ACC112 (cell line): Measurements from ENCODE around the gene CD59.

Source experiments
- H2AFZ ChIP-seq: fragments of 200-600 bp; sonication (generic); one replicate; pipeline ENCODE4 v1.6.0; 2017; ENCODE audit warnings: antibody characterized with exemption, low read length; ENCODE audit not compliant: unreplicated experiment
- H3K27ac ChIP-seq: fragments of 200-600 bp; sonication (generic); 2 replicates; pipeline ENCODE4 v1.5.1; 2014; ENCODE audit warnings: low read depth, mild to moderate bottlenecking, antibody characterized with exemption, low read length, moderate library complexity
- H3K27me3 ChIP-seq: fragments of 200-600 bp; sonication (generic); 2 replicates; pipeline ENCODE4 v1.6.1; 2014; ENCODE audit warnings: mild to moderate bottlenecking, antibody characterized with exemption, low read length, moderate library complexity, mixed read lengths; ENCODE audit not compliant: insufficient read depth
- H3K36me3 ChIP-seq: fragments of 200-600 bp; sonication (generic); 2 replicates; pipeline ENCODE4 v1.6.1; 2016; ENCODE audit warnings: mild to moderate bottlenecking, antibody characterized with exemption, low read length, moderate library complexity, mixed read lengths; ENCODE audit not compliant: insufficient read depth
- H3K4me1 ChIP-seq: fragments of 200-600 bp; sonication (generic); one replicate; pipeline ENCODE4 v1.6.1; 2016; ENCODE audit warnings: low read length, mixed read lengths; ENCODE audit not compliant: insufficient read depth, unreplicated experiment, control insufficient read depth
- H3K4me3 ChIP-seq: fragments of 200-600 bp; sonication (generic); 2 replicates; pipeline ENCODE4 v1.5.1; 2014; ENCODE audit warnings: mild to moderate bottlenecking, low read depth, low read length
- H3K79me2 ChIP-seq: fragments of 200-600 bp; sonication (generic); one replicate; pipeline ENCODE4 v1.6.0; 2016; ENCODE audit warnings: low read length; ENCODE audit not compliant: control insufficient read depth, unreplicated experiment, insufficient read depth

Gene CD59

GRCh38 chr11:33743291-33743690 lies 7.1 kb upstream of the CD59 start:
- H3K27ac ChIP-seq, result no peak overlapping the region
- peaks cover 17% of the 10 kb centered on the region for H3K4me1 ChIP-seq
- H3K27me3 ChIP-seq, result no peaks in the 10 kb centered on the region
- no peaks in the 10 kb centered on the region for H3K36me3 ChIP-seq
- peaks cover 6% of the 10 kb centered on the region for H3K79me2 ChIP-seq
- no peak overlapping the region for H3K4me3 ChIP-seq
- H2AFZ ChIP-seq, result no peak overlapping the region

- Histone ChIP-seq H3K4me1 (peaks cover 20% of the 10 kb centered on the region), H3K27ac (no peak overlapping the region), H3K4me3 (no peak overlapping the region), H3K27me3 (no peaks in the 10 kb centered on the region), H3K36me3 (no peaks in the 10 kb centered on the region), H3K79me2 (peaks cover 10% of the 10 kb centered on the region), H2AFZ (no peak overlapping the region)
Observed at GRCh38 chr11:33742249-33742851, 6.1 kb upstream of the CD59 start.

- H3K4me3 ChIP-seq, result no peak overlapping the region
- no peaks in the 10 kb centered on the region for H3K27me3 ChIP-seq
- H3K36me3 ChIP-seq, result no peaks in the 10 kb centered on the region
- peaks cover 10% of the 10 kb centered on the region for H3K79me2 ChIP-seq
- peaks cover 25% of the 10 kb centered on the region for H3K4me1 ChIP-seq
- H3K27ac ChIP-seq, result no peak overlapping the region
- H2AFZ ChIP-seq, result no peak overlapping the region
Observed at GRCh38 chr11:33741806-33742205, 5.6 kb upstream of the CD59 start.

- no peaks in the 10 kb centered on the region for H3K27me3 ChIP-seq
- peaks cover 27% of the 10 kb centered on the region; the same call in 1 of the 2 replicates for H3K36me3 ChIP-seq
- H3K4me1 ChIP-seq, result peaks cover 38% of the 10 kb centered on the region
- peak overlapping the region; percentile 54 for H2AFZ ChIP-seq
- peak overlapping the region; percentile 95 for H3K4me3 ChIP-seq
- peaks cover 48% of the 10 kb centered on the region for H3K79me2 ChIP-seq
- peak overlapping the region; percentile 92 for H3K27ac ChIP-seq
Observed at GRCh38 chr11:33737362-33737821, 1.2 kb upstream of the CD59 start.

GRCh38 chr11:33735271-33736147 lies 714 bp downstream of the CD59 start:
- Histone ChIP-seq H3K79me2 (peaks cover 67% of the 10 kb centered on the region), H3K4me1 (peaks cover 51% of the 10 kb centered on the region), H3K36me3 (peaks cover 37% of the 10 kb centered on the region), H3K27me3 (no peaks in the 10 kb centered on the region), H3K4me3 (peak overlapping the region; percentile 95), H2AFZ (no peak overlapping the region), H3K27ac (peak overlapping the region; percentile 92)

GRCh38 chr11:33734441-33735270 lies 1.6 kb downstream of the CD59 start:
- Histone ChIP-seq H3K4me1 (peaks cover 57% of the 10 kb centered on the region), H3K4me3 (peak overlapping the region; percentile 95), H3K36me3 (peaks cover 45% of the 10 kb centered on the region), H2AFZ (no peak overlapping the region), H3K79me2 (peaks cover 75% of the 10 kb centered on the region), H3K27ac (peak overlapping the region; percentile 92), H3K27me3 (no peaks in the 10 kb centered on the region)

GRCh38 chr11:33733980-33734379 lies 2.2 kb downstream of the CD59 start:
- H3K27me3 ChIP-seq, result no peaks in the 10 kb centered on the region
- no peak overlapping the region for H2AFZ ChIP-seq
- peaks cover 82% of the 10 kb centered on the region for H3K79me2 ChIP-seq
- peaks cover 57% of the 10 kb centered on the region for H3K4me1 ChIP-seq
- H3K36me3 ChIP-seq, result peaks cover 50% of the 10 kb centered on the region
- H3K27ac ChIP-seq, result peak overlapping the region; percentile 92
- peak overlapping the region; percentile 95 for H3K4me3 ChIP-seq

GRCh38 chr11:33731723-33732531 lies 4.3 kb downstream of the CD59 start:
- Histone ChIP-seq H3K79me2 (peaks cover 87% of the 10 kb centered on the region), H3K4me3 (peak overlapping the region; percentile 70), H3K4me1 (peaks cover 42% of the 10 kb centered on the region), H3K36me3 (peaks cover 50% of the 10 kb centered on the region), H3K27ac (peak overlapping the region; percentile 92), H3K27me3 (no peaks in the 10 kb centered on the region), H2AFZ (no peak overlapping the region)

GRCh38 chr11:33730716-33731115 lies 5.5 kb downstream of the CD59 start:
- Histone ChIP-seq H3K4me1 (peaks cover 43% of the 10 kb centered on the region), H3K36me3 (peaks cover 50% of the 10 kb centered on the region), H3K79me2 (peaks cover 90% of the 10 kb centered on the region)

More at GRCh38 chr11:33730716-33731115, 5.5 kb downstream of the CD59 start:
- peak overlapping the region; percentile 70 for H3K4me3 ChIP-seq
- H3K27me3 ChIP-seq, result no peaks in the 10 kb centered on the region
- H3K27ac ChIP-seq, result peak overlapping the region; percentile 92
- H2AFZ ChIP-seq, result no peak overlapping the region
